ENCODE measurements around the gene SIAH1. TPM values are rescaled to one million over a fixed set of nuclear protein-coding genes. Genes with fewer than 3 reads are reported as not detected.

The SIAH1 gene
- total and polyA plus RNA-seq, 10 of the 15 experiments (the other 5 are each of a cell fraction or from before 2014, with no cell fraction given) = 5.1 to 21.1 (median 13.9) TPM

GRCh38 chr16:48432136-48432535 lies 46.9 kb upstream of the SIAH1 start (continued):
- no peak for TF ChIP-seq CHD2 (IDR thresholded peaks at IDR 0.05; ENCODE audit: borderline replicate concordance, low read depth, low read length)
- no peak for TF ChIP-seq CREM (IDR thresholded peaks at IDR 0.05; ENCODE audit: low read depth)
- TF ChIP-seq FOXK2 (IDR thresholded peaks at IDR 0.05) = peak; percentile 62; the same call in 1 of the 2 replicates
- TF ChIP-seq PAX5 (IDR thresholded peaks at IDR 0.05; ENCODE audit: borderline replicate concordance, low read depth, low read length) = no peak
- TF ChIP-seq SIN3A (IDR thresholded peaks at IDR 0.05; ENCODE audit: low read depth, low read length) = no peak
- no peak for TF ChIP-seq TCF7 (IDR thresholded peaks at IDR 0.05; ENCODE audit: borderline replicate concordance)
- no peak for TF ChIP-seq ZBTB33 (IDR thresholded peaks at IDR 0.05)
- no peak for TF ChIP-seq HDAC2 (IDR thresholded peaks at IDR 0.05)
- TF ChIP-seq POLR2A (IDR thresholded peaks at IDR 0.05; ENCODE audit: low read depth, low read length) = 0 out of 2 replicates have a peak, but pooled peaks have one; percentile 24
- no peak for TF ChIP-seq ZNF274 (IDR thresholded peaks at IDR 0.05; ENCODE audit: insufficient read depth, insufficient read length)
- no peak for TF ChIP-seq NFIC (IDR thresholded peaks at IDR 0.05; ENCODE audit: low read depth, low read length)
- TF ChIP-seq, protein P1, sequence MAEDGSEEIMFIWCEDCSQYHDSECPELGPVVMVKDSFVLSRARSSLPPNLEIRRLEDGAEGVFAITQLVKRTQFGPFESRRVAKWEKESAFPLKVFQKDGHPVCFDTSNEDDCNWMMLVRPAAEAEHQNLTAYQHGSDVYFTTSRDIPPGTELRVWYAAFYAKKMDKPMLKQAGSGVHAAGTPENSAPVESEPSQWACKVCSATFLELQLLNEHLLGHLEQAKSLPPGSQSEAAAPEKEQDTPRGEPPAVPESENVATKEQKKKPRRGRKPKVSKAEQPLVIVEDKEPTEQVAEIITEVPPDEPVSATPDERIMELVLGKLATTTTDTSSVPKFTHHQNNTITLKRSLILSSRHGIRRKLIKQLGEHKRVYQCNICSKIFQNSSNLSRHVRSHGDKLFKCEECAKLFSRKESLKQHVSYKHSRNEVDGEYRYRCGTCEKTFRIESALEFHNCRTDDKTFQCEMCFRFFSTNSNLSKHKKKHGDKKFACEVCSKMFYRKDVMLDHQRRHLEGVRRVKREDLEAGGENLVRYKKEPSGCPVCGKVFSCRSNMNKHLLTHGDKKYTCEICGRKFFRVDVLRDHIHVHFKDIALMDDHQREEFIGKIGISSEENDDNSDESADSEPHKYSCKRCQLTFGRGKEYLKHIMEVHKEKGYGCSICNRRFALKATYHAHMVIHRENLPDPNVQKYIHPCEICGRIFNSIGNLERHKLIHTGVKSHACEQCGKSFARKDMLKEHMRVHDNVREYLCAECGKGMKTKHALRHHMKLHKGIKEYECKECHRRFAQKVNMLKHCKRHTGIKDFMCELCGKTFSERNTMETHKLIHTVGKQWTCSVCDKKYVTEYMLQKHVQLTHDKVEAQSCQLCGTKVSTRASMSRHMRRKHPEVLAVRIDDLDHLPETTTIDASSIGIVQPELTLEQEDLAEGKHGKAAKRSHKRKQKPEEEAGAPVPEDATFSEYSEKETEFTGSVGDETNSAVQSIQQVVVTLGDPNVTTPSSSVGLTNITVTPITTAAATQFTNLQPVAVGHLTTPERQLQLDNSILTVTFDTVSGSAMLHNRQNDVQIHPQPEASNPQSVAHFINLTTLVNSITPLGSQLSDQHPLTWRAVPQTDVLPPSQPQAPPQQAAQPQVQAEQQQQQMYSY (CRISPR knock-in tag; IDR thresholded peaks at IDR 0.05) = no peak
- no peak for TF ChIP-seq ZBED1 (IDR thresholded peaks at IDR 0.05; ENCODE audit: borderline replicate concordance)
- TF ChIP-seq SUPT20H (IDR thresholded peaks at IDR 0.05; ENCODE audit: borderline replicate concordance, control insufficient read depth, low read depth, low read length) = no peak
- TF ChIP-seq FOS (IDR thresholded peaks at IDR 0.05; ENCODE audit: borderline replicate concordance, extremely low read depth, insufficient read length) = no peak
- no peak for TF ChIP-seq ATF3 (IDR thresholded peaks at IDR 0.05; ENCODE audit: borderline replicate concordance, extremely low read depth, low read depth, low read length)
- TF ChIP-seq HDAC6 (IDR thresholded peaks at IDR 0.05; ENCODE audit: unreplicated experiment) = no peak
- TF ChIP-seq, protein P2, sequence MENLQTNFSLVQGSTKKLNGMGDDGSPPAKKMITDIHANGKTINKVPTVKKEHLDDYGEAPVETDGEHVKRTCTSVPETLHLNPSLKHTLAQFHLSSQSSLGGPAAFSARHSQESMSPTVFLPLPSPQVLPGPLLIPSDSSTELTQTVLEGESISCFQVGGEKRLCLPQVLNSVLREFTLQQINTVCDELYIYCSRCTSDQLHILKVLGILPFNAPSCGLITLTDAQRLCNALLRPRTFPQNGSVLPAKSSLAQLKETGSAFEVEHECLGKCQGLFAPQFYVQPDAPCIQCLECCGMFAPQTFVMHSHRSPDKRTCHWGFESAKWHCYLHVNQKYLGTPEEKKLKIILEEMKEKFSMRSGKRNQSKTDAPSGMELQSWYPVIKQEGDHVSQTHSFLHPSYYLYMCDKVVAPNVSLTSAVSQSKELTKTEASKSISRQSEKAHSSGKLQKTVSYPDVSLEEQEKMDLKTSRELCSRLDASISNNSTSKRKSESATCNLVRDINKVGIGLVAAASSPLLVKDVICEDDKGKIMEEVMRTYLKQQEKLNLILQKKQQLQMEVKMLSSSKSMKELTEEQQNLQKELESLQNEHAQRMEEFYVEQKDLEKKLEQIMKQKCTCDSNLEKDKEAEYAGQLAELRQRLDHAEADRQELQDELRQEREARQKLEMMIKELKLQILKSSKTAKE (IDR thresholded peaks at IDR 0.05; ENCODE audit: low read depth, poor library complexity, severe bottlenecking) = no peak
- TF ChIP-seq POLR2AphosphoS2 (IDR thresholded peaks at IDR 0.05; ENCODE audit: low read depth, low read length) = no peak
- TF ChIP-seq YY1 (IDR thresholded peaks at IDR 0.05; ENCODE audit: low read depth, low read length) = no peak
- no peak for TF ChIP-seq MAX (IDR thresholded peaks at IDR 0.05; ENCODE audit: low read depth, low read length)
- no peak for TF ChIP-seq SREBF1 (IDR thresholded peaks at IDR 0.05; ENCODE audit: low read length)

Data from GM12878 (cell line).